Prostate gland (tissue), 2 donors: ENCODE measurements around the gene APOBR. TPM values are rescaled to one million over a fixed set of nuclear protein-coding genes. Genes with fewer than 3 reads are reported as not detected.
"Not testable (repeated sequence)": the region's sequence is repeated elsewhere in the genome, so short reads cannot be mapped to it uniquely, and the experiment has no call there.

ENCODE experiments used
- DNase-seq: peaks from one replicate; pipeline ENCODE4 v3.0.0-alpha.2; 2019; ENCODE audit warnings: low spot score
- H3K27ac ChIP-seq, 2 donors: fragments of 200-600 bp; sonication (generic); 2 replicates each; pipeline ENCODE4 v1.5.1; 2017 to 2019
- H3K27me3 ChIP-seq: fragments of 200-600 bp; sonication (generic); replicated peaks from 2 replicates; pipeline ENCODE4 v1.5.1; 2019; ENCODE audit not compliant: insufficient read depth
- H3K36me3 ChIP-seq, 2 donors: fragments of 200-600 bp; sonication (generic); 1 replicate in 1 of 2; 2 replicates in 1 of 2; pipeline versions ENCODE4 v1.5.1 to v1.8.1; 2017 to 2019
- H3K4me1 ChIP-seq: fragments of 200-600 bp; sonication (generic); replicated peaks from 2 replicates; pipeline ENCODE4 v1.5.1; 2019
- H3K4me3 ChIP-seq, 2 donors: fragments of 200-600 bp; sonication (generic); 2 replicates each; pipeline ENCODE4 v1.5.1; 2017 to 2019
- H3K9me3 ChIP-seq: fragments of 200-600 bp; sonication (generic); 2 replicates; pipeline ENCODE4 v1.5.1; 2017
- POLR2A ChIP-seq: fragments of 450-650 bp; IDR thresholded peaks from one replicate; pipeline ENCODE4 v1.6.1; 2016; ENCODE audit warnings: antibody characterized with exemption, mild to moderate bottlenecking
- POLR2AphosphoS5 ChIP-seq: sonication (generic); formaldehyde crosslinking; IDR thresholded peaks from one replicate; pipeline ENCODE4 v1.6.1; 2017; ENCODE audit warnings: antibody characterized with exemption
- WGBS: methylation state at CpG from one replicate; pipeline ENCODE4 v1.1.5; 2018; 5-methylcytosine and 5-hydroxymethylcytosine counted together
- intact Hi-C: fragments of 100-400 bp; cut with DNase I; formaldehyde crosslinking; loops from one replicate; pipeline ENCODE4 v1.14.2; 2022
- total RNA-seq, 2 donors: library from RNA; depleted of rRNA; stranded (reverse); fragments of >200 nt; gene quantifications; one replicate each; pipeline ENCODE4 v1.1.0, GENCODE V29; 2016
- TF ChIP-seq, protein P1 (sequence below), 4 experiments: fragments of 200-600 bp in 2 of 4; fragments of 450-650 bp in 2 of 4; sonication (generic) in 2 of 4; IDR thresholded peaks; 1 replicate in 3 of 4; 2 replicates in 1 of 4; pipeline ENCODE4 v1.5.1; 2016 to 2019; ENCODE audit warnings: antibody characterized with exemption in 4 of 4, mild to moderate bottlenecking in 2 of 4, moderate library complexity in 2 of 4

APOBR gene
- total RNA-seq, 2 donors from 2014 or later: 1.3 to 3.4 TPM

DNA sequence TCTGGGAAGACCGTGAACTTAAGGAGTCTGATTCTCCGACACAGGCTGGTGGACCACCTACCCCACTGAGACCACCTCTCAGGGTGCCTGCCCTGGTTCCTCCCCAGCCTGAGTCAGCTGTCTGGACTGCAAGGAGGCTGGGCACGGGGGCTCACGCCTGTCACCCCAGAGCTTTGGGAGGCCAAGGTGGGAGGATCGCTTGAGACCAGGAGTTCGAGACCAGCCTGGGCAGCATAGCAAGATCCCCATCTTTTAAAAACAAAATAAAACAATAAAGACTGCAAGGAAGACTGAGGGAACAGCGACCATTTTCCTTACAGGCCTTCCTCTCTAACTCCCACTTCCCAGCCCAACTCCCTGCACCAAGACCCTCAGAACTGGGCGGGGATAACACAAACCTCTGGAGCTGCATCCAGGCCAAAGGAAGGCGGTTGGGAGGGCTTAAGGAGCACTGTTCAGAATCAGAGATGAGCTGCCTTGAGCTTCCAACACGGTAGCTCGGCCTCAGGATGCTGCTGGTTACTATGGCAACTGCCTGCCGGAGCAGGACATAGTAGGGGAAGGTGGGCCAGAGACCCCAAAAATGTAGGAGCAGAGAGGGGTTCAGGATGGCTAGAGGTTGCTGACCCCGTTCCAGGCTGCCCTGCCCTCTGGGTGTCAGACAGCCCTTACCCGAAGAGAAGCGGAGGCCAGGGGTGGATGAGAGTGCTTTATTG is 4.4 kb downstream of the APOBR start:
- TF ChIP-seq POLR2A (no peak), POLR2AphosphoS5 (no peak)
- TF ChIP-seq, protein P1, sequence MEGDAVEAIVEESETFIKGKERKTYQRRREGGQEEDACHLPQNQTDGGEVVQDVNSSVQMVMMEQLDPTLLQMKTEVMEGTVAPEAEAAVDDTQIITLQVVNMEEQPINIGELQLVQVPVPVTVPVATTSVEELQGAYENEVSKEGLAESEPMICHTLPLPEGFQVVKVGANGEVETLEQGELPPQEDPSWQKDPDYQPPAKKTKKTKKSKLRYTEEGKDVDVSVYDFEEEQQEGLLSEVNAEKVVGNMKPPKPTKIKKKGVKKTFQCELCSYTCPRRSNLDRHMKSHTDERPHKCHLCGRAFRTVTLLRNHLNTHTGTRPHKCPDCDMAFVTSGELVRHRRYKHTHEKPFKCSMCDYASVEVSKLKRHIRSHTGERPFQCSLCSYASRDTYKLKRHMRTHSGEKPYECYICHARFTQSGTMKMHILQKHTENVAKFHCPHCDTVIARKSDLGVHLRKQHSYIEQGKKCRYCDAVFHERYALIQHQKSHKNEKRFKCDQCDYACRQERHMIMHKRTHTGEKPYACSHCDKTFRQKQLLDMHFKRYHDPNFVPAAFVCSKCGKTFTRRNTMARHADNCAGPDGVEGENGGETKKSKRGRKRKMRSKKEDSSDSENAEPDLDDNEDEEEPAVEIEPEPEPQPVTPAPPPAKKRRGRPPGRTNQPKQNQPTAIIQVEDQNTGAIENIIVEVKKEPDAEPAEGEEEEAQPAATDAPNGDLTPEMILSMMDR (IDR thresholded peaks at IDR 0.05): no peak
- no peak for DNase-seq
- H3K9me3 ChIP-seq: no peaks in the 10 kb centered on the region
- H3K4me1 ChIP-seq: no peaks in the 10 kb centered on the region
- no peak overlapping the region for H3K4me3 ChIP-seq
- H3K27me3 ChIP-seq: no peaks in the 10 kb centered on the region
- no peaks in the 10 kb centered on the region for H3K36me3 ChIP-seq
- no peak overlapping the region for H3K27ac ChIP-seq
- intact Hi-C loops: loop anchor here (10.0 kb wide), 1 partner anchor 116 kb away; the partner anchor contains the start of gene SULT1A1
- WGBS: 90% methylated on average over 15 of the region's 15 CpGs

DNA sequence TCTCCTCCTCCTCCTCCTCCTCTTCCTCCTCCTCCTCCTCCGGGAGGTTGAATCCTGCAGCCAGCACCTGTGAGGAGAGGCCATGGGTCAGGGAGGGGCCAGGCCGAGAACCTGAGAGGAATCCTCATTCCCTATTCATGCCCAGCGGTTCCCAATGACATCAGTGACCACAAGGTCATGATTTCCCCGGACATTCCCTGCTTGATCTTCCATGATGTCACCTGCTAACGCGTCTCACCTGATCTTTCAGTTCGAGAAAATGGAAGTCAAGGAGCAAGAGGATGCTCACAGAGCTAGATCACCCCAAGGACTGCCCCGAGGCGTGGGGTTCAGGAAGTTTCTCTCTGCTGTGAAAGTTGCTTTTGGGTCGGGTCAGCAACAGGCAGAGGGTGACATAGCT is 5.4 kb downstream of the APOBR start:
- H3K36me3 ChIP-seq: no peaks in the 10 kb centered on the region
- TF ChIP-seq POLR2AphosphoS5: no peak
- TF ChIP-seq POLR2A: no peak
- TF ChIP-seq, protein P1 (IDR thresholded peaks at IDR 0.05): no peak
- H3K27ac ChIP-seq: no peak overlapping the region
- H3K4me1 ChIP-seq: no peaks in the 10 kb centered on the region
- H3K9me3 ChIP-seq: no peaks in the 10 kb centered on the region
- H3K4me3 ChIP-seq: no peak overlapping the region
- intact Hi-C loops: loop anchor here (10.0 kb wide), 1 partner anchor 115 kb away; the partner anchor contains the start of gene SULT1A1
- DNase-seq: no peak
- WGBS: 72% methylated on average over 10 of the region's 10 CpGs
- H3K27me3 ChIP-seq: no peaks in the 10 kb centered on the region

DNA sequence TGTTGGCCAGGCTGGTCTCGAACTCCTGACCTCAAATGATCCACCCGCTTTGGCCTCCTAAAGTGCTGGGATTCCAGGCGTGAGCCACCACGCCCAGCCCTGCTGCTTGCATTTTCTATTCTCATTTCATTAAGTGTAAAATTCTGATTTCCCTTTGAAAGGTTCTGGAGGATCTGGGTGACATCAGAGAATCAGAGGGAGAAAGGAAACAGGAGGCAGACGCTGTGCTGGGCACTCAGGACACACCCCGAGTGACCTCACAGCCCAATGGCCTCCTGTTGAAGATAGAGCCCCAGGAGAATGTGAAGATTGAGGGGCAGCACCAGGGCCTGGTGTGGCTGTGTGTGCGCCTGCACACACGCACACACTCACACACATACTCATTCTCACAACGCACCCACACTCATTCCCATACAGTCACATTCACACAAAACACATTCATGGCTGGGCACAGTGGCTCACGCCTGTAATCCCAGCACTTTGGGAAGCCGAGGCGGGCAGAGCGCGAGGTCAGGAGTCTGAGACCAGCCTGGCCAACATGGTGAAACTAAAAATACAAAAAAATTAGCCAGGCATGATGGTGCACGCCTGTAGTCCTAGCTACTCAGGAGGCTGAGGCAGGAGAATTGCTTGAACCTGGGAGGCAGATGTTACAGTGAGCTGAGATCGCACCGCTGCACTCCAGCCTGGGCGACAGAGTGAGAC is 6.2 kb downstream of the APOBR start:
- H3K4me1 ChIP-seq, DNase-seq, H3K4me3 ChIP-seq, H3K27ac ChIP-seq, intact Hi-C loops, H3K9me3 ChIP-seq, H3K36me3 ChIP-seq, H3K27me3 ChIP-seq: not testable (repeated sequence)
- whole genome bisulfite sequencing: 84% methylated on average over 18 of the region's 18 CpGs

DNA sequence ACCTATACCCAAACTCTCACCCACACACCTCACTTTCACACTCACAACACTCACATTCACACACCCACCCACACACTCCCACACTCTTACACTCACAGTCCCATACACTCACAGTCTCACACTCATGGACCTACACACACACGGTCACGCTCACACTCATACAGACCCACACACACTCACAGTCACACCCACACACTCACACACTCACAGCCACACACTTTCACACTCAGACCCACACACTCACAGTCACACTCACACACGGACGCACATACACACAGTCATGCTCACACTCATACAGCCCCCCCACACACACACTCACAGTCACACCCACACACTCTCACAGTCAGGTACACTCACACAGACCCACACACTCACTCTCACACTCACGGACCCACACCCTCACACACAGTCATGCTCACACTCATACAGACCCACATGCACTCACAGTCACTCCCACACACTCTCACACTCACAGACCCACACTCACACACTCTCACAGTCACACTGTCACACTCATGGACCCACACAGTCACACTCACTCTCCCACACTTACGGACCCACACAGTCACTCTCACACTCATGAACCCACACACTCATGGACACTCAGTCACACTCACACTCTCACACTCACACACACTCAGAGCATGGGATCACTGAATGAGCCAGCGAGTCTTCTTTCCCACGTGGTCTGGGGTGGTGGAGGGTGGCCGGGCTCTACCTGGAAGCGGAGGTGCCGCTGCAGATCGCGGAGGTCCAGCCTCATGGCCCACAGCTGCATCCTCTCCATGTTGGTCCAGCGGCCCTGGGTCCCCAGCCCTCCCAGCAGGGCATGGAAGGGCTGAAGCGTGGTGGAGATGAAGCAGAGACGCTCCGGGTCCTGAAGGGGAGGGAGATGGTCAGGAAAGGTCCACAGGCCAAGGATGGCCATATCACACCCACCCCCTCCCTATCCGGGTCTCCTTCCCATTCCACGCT is 7.1 kb downstream of the APOBR start:
- TF ChIP-seq, protein P1 (IDR thresholded peaks at IDR 0.05): no peak
- TF ChIP-seq POLR2A (no peak), POLR2AphosphoS5 (no peak)
- H3K36me3 ChIP-seq: no peaks in the 10 kb centered on the region
- H3K4me1 ChIP-seq: no peaks in the 10 kb centered on the region
- no peaks in the 10 kb centered on the region for H3K27me3 ChIP-seq
- 84% methylated on average over 19 of the region's 19 CpGs for WGBS
- intact Hi-C loops: no loop called here
- H3K4me3 ChIP-seq: no peak overlapping the region
- no peak for DNase-seq
- H3K27ac ChIP-seq: no peak overlapping the region
- no peaks in the 10 kb centered on the region for H3K9me3 ChIP-seq

DNA sequence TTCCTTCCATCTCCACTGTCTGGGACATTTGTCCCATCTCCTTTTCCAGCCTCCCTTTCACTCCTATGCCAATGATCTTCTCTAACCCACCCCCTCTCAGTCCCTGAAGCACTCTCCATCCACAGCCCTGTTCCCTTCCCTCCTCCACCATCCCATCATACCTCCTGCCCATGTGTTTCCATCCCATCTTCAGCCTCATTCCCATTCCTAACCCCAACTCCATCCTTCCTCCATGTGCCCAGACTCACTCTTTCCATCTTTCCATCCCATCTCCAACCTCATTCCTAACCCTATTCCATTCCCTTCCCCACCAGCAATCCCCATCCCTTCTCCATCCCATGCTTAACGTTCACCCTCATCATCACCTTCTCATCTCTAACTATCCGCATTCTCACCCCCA is 7.8 kb downstream of the APOBR start:
- no peaks in the 10 kb centered on the region for H3K27me3 ChIP-seq
- WGBS: 80% methylated on average over 2 of the region's 2 CpGs
- H3K4me1 ChIP-seq: no peaks in the 10 kb centered on the region
- no peak overlapping the region for H3K4me3 ChIP-seq
- no peak overlapping the region for H3K27ac ChIP-seq
- DNase-seq: no peak
- TF ChIP-seq, protein P1 (IDR thresholded peaks at IDR 0.05): no peak
- TF ChIP-seq POLR2AphosphoS5 (no peak), POLR2A (no peak)
- H3K36me3 ChIP-seq: no peaks in the 10 kb centered on the region
- intact Hi-C loops: no loop called here
- H3K9me3 ChIP-seq: no peaks in the 10 kb centered on the region
